GM19238 (cell line): ENCODE data around the gene ZCCHC3.
"Not testable (repeated sequence)": the region's sequence is repeated elsewhere in the genome, so short reads cannot be mapped to it uniquely, and the experiment has no call there.

ENCODE experiments used
- DNase-seq: peaks from one replicate; pipeline ENCODE4 v3.0.0; 2011; ENCODE audit warnings: low spot score; ENCODE audit not compliant: insufficient read length

ZCCHC3 gene

DNA sequence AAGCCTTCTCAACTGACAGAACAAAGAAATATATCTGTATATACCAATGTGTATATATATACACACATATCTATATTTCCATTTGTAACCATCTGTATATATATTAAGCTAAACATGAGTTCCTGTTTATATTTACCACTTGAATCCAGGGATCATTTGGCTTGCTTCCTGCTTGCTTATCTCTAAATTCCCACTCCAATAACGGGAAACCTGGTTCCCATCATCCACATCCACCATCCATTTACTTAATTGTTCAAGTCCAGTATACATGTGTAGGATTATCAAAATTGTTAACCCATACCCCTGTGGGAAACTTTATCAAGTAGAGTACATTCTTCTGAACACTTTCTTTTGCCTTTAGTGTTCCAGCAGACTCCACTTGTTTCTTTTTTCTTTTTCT is 15.5 kb downstream of the ZCCHC3 start:
- DNase-seq, result no peak

- no peak for DNase-seq
These were observed 16.0 kb downstream of the ZCCHC3 start for GRCh38 chr20:313402-313801.

DNA sequence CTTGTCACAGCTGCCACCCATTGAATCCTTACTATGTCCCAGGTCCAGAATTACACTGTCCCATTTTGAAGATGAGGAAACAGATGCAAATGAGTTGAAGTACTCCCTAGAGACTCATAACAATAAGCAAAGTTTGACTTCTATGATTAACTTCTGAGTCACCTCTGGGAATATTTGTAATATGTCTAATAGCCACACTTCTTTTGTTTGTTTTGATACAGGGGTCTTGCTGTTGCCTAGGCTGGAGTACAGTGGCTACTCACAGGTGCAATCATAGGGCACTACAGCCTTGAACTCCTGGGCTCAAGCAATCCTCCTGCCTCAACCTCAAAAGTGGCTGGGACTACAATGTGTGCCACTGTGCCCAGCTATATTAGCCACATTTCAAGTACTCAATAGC is 16.6 kb downstream of the ZCCHC3 start:
- no peak for DNase-seq

DNA sequence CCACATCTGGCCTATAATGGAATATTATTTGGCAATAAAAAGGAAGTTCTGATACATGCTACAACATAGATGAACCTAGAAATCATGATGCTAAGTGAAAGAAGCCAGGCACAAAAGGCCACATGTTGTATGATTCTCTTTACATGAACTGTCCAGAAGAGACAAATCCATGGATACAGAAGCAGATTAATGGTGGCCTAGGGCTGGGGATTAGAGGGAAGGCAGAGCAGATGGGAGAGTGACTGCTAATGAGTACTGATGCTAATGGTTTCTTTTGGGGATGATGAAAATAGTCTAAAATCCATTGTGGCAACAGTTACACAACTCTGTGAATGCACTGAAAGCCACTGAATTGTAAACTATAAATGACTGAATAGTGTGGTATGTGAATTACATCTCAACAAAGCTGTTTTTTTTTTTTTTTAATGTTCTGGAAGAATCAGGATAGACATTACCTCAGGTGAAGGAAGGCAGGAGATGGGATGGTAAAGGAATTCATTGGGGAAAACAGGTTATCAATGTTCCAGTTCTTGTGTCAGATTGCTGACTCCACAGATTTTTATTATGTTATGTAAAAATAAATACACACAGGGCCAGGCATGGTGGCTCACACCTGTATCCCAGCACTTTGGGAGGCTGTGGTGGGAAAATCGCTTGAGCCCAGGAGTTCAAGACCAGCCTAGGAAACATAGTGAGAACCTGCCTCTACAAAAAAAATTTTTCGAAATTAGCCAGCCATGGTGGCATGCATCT is 19.1 kb downstream of the ZCCHC3 start:
- no peak for DNase-seq

DNA sequence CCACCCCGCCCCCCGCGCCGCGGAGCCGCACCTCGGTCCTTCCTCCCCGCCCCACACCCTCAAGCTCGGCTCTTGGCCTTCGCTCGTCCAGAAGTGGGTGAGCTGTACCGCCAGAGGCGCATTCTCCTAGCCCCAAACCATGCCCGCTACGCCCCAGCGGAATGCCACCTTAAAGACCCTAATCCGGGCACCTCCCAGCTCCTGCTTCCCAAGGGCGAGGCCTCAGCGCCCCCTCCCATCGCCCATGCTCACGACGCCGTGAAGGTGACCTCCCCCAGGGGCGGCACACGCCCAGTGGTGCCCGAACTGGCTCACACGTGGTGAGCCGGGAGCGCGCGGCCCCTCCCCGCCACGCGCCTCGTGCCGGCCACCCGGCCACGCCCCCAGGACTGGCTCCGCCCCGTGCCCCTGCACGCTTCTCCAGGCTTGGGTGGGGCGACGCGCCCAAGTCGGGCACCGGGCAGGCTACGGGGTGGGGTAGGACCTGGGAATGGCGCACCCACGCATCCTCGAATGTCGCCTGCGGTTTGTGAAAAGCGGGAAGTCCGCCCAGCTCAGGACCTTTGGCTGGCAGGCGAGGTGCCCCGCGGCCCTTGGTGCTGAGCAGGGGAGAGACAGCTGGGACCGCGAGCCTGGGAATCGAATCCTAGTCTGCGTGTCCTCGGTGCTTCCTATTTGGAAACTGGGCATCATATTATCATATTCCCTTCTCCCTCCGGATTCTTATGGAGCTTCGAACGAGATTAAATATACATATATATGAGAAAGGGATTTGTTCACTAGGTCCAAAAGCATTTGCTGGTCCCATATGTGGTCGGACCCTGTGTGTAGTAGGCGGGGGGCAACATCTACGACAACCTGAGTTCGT is 27.0 kb downstream of the ZCCHC3 start:
- DNase-seq, result peak; percentile 85

- peak; percentile 94 for DNase-seq
These were observed 27.9 kb downstream of the ZCCHC3 start, which contains the start of gene SOX12 for GRCh38 chr20:325045-325888. Gene SOX12 (plus strand): TSS chr20:325552. CDS start chr20:325925, 373 bp downstream.

DNA sequence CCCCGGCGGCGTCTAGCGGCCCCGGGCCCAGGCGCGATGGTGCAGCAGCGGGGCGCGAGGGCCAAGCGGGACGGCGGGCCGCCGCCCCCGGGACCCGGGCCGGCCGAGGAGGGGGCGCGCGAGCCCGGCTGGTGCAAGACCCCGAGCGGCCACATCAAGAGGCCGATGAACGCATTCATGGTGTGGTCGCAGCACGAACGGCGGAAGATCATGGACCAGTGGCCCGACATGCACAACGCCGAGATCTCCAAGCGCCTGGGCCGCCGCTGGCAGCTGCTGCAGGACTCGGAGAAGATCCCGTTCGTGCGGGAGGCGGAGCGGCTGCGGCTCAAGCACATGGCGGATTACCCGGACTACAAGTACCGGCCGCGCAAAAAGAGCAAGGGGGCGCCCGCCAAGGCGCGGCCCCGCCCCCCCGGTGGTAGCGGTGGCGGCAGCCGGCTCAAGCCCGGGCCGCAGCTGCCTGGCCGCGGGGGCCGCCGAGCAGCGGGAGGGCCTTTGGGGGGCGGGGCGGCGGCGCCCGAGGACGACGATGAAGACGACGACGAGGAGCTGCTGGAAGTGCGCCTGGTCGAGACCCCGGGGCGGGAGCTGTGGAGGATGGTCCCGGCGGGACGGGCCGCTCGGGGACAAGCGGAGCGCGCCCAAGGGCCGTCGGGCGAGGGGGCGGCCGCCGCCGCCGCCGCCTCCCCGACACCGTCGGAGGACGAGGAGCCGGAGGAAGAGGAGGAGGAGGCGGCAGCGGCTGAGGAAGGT is 28.7 kb downstream of the ZCCHC3 start:
- DNase-seq, result peak; percentile 29

DNA sequence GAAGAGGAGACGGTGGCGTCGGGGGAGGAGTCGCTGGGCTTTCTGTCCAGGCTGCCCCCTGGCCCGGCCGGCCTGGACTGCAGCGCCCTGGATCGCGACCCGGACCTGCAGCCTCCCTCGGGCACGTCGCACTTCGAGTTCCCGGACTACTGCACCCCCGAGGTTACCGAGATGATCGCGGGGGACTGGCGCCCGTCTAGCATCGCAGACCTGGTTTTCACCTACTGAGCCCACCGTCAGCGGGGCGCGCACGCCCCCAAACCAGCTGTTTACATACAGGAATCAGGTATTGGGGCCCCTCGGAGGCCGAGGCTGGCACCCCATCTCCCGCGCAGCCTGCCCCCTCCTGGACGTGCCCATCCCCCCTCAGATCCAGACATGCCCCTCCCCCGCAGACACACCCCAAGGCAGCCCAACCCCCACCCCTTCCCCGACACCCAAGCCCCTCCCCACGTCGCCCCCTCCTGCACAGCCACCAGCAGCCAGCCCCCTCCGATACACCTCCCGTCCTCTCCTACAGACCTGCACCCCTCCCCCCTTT is 29.3 kb downstream of the ZCCHC3 start:
- no peak for DNase-seq

GRCh38 chr20:327186-328026 is 30.0 kb downstream of the ZCCHC3 start:
- peak; percentile 58 for DNase-seq

DNA sequence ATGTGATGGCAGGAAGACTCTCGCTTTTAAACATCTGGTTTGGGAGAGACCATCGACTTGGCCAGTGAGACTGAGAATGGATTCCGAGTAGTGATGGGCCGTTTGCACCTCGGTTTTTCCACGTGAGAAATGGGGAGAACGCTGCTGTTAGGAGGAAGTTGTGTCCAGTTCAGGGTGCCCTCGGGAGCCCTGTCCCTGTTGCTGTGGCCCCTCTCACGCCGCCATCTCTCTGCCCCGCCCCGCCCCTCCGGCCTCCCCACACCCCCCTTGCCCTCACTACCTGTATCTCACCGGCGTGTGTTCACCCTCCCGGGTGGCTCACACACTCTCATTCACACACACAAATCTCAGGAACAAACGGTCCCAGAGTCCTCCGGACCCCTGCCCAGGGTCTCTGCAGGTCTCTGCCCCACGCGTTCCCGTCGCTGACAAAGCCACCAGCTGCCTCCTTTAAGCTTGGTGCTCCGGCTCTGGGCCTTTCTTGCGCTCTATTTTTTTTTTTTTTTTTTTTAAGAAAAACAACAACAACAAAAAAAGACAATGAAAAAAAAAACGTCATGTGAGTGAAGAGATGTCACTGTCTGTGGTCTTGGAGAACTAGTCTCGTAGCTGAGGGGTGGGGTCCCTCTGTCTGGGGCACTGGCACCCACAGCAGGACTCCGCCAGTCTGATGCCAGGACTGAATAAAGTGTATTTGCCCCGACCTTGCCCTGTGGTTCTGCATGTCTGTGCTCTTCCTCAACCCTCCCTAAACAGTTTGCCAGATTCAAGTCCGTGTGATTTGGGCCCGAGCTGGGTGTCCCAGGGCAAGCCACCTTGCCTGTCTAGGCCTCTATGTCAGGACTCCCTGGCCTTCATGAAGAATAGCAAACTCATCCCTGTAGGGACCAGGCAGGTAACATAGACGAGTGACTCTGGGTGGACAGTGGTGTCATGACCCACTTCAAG is 30.9 kb downstream of the ZCCHC3 start:
- no peak for DNase-seq

DNA sequence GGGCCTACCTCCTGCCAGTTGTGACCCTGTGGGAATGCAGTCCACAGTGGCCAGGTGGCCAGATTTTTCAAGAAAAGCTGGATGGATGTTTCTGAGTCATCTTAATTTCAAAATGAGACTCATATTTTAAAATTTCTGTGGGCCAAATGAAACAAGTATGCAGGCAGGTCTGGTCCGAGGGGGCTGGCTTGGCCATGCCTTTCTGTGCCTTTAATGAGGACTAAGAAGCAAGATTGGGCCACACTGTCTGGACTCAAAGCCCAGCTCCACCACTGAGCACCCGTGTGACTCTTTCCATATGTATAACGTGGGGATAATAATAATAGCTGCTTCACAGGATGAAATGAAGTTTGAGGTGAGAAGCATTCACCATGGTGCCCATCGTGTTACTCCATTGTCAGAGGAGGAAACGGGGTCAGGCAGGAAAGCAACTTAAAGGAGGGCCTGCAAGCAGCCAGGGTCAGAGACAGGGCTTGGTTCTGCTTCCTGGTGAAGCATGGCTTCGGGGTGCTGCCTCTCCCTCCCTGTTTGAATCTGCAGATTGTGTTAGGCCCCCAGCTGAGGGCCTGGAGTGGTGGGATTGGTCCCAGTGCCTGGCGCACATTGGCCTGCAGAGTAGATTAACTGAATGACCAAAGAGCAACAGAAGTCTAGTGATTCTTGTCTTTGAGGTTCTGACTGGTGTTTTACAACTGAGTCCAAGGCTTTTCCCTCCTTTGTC is 31.8 kb downstream of the ZCCHC3 start:
- no peak for DNase-seq

GRCh38 chr20:329851-330232 is 32.5 kb downstream of the ZCCHC3 start:
- DNase-seq, result no peak

DNA sequence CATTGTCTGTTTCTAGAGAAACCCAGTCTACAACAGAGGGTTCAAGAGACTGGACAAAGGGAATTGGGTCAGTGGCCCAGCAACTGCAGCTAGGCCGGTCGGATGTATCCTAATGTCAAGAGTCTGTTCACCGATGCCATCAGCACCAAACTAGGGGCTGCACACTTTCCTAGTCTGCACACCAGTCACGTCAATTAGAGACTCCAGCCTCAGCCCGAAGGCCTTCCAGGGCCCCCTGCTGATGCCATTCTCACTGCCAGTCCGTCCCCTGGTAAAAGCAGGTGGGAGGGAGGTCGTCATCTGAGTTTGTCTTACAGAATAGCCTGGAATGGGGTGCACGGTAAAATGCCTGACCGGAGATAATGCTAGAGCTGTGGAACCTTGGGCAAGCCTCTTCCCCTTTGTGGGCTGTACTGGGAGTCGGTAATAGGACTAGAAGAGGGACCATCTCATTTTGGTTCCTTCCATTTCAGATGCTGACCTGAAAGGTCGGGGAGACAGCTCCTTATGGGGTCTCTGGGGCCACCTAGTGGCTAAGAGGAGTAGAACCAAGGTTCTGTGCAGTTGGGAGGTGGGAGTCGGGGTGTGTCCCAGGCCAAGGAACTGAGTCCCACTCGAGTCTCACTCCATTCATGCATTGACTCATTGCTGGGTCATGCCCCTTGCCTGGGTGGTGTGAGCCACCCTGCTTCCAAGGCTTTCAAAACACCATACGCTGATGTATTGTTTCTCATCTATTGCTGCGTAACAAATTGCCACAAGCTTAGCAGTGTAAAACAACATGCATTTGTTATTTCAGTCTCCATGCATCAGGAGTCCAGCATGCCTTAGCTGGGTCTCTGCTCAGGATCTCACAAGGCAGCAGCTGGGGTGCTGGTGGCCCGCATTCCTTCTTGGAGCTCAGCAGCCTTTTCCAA is 33.1 kb downstream of the ZCCHC3 start:
- DNase-seq, result peak; percentile 63

- DNase-seq, result no peak
These were observed 37.2 kb downstream of the ZCCHC3 start for GRCh38 chr20:334578-334977.

DNA sequence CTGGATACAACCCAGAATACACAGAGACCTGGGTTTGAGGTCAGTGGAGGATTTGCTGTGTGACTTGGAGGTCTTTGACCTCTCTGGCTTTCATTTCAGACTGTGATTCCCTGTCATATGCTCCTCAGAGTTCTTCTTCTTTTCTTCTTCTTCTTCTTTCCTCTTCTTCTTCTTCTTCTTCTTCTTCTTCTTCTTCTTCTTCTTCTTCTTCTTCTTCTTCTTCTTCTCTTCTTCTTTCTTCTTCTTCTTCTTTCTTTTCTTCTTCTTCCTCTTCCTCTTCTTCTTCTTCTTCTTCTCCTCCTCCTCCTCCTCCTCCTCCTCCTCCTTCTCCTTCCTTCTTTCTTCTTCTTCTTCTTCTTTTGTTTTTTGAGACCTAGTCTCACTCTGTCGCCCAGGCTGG is 38.7 kb downstream of the ZCCHC3 start:
- DNase-seq, result not testable (repeated sequence)

DNA sequence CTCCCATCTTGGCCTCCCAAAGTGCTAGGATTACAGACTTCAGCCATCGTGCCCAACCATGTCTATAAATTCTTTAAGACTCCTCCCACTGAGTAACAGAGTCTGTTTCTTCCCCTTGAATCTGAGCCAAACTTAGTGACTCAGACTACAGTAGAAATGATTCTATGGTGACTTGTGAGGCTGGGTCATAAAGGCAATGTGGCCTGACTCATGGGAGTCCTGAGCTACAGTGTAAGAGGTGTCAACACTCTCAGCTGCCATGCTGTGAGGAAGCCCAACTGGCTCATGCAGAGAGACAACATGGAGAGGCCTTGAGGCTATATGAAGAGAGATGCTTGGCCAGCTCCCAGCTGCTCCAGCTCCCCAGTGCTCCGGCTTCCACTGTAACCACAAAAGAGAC is 44.3 kb downstream of the ZCCHC3 start:
- no peak for DNase-seq

DNA sequence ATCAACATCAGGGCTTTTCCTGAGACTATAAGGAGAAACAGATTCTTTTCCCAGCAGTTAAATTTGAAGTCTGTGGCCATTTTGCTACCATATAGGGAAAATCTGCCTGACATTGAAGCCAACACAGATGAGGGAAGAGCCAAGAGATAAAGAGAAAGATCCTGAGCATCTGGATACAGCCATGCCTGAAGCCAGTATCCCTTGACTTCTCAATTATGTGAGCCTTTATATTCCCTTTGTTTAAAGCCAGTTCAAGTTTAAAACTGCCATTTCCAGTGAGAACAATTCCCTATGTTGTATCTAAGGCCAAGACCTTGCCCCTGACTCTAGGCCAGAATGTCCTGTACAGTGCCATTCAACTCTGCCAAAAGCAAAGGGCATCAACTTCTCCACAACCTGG is 45.7 kb downstream of the ZCCHC3 start:
- DNase-seq, result no peak
